Panc1 (cell line): ENCODE measurements around the gene WSB1. TPM values are rescaled to one million over a fixed set of nuclear protein-coding genes. Genes with fewer than 3 reads are reported as not detected.

ENCODE experiments used
- microRNA-seq: library from miRNA; unstranded; fragments of <30 nt; microRNA quantifications from one replicate; pipeline ENCODE4 v1.1.0, GENCODE V29; 2020; ENCODE audit not compliant: unreplicated experiment
- total RNA-seq: library from RNA; stranded (reverse); gene quantifications from one replicate; pipeline ENCODE4 v1.2.1, GENCODE V29; 2021; ENCODE audit not compliant: unreplicated experiment

The WSB1 gene
- total RNA-seq, 1 experiment from 2014 or later: 114 TPM

Small RNA genes lying within 50 kb of the gene (microRNA-seq; reads per million reads assigned to microRNA genes)
- gene MIR4522: not detected

Other genes with a start within 250 kb of the WSB1 start
- 21.7 TPM for gene KSR1, start 162.3 kb downstream of the WSB1 start, total RNA-seq